Adipose tissue (tissue), 3 donors: Measurements from ENCODE around the gene GPR108. TPM values are rescaled to one million over a fixed set of nuclear protein-coding genes. Genes with fewer than 3 reads are reported as not detected.

ENCODE experiments used
- H3K27ac ChIP-seq: one replicate; pipeline ENCODE4 v1.5.1; 2013; ENCODE audit warnings: low read depth, low read length
- WGBS, 3 donors: extraction: QIAGEN DNeasy Blood & Tissue Kit; methylation state at CpG; one replicate each; pipeline ENCODE4 v1.1.7; 2013; 5-methylcytosine and 5-hydroxymethylcytosine counted together
- polyA plus RNA-seq, 3 donors: library from polyadenylated mRNA; stranded (reverse); fragments of 200-250 nt; gene quantifications; one replicate each; pipeline ENCODE4 v1.2.3, GENCODE V29; 2013
- donor health status: healthy with polysubstance abuse.
- donor health status: Bipolar disorder and iron deficiency.
- donor health status: healthy.

Gene GPR108
- polyA plus RNA-seq, 3 donors: 52.4 to 76.6 (median 66.4) TPM

DNA sequence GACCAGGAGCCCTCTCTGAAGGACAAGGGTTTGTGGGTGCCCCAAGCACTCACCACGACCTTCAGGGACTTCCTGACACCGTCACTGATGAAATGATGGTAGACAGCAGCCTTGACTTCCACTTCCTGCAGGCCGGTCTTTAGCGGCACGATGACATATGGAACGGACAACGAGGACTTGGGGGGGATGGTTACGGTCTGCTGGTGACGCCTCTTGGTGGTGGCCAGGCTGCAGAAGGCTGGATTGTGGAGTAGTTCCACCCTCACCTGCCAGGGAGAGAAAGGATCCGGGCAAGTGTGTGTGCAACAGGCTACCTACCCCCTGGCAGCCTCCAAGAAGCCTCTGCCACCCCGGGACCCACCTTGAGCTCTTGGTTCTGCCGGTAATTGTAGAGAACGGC lies 40.1 kb downstream of the GPR108 start:
- WGBS, 3 donors: 55 to 82% (median 57%) methylated on average over 13 of the region's 13 CpGs
- H3K27ac ChIP-seq: no peak overlapping the region

DNA sequence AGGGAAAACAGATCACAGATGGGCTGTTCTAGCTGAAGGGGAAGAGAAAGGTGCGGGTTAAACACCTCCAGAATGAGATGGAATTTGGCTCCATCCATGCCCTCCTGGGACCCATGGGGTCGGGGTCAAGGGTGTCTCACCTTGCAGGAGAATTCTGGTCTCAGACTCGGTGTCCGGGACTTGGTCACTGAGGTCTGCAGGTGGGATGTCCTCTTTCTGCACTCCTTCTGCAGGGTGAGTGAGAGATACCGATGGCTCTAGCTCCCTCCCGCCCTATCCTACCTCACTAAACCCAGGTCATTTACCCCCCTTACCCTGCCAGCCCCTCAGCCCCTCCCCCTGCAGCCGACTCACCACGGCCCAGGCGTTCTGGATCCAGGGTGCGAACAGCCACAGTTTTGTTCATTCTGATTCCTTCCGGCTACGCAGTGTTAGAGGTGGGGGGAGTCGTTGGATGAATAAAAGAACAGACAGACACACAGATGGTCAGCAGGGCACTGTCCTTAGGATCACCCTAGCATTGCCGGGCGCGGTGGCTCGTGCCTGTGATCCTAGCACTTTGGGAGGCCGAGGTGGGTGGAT lies 41.0 kb downstream of the GPR108 start:
- 76 to 79% (median 77%) methylated on average over 17 to 18 of the region's 18 CpGs for WGBS, 3 donors

DNA sequence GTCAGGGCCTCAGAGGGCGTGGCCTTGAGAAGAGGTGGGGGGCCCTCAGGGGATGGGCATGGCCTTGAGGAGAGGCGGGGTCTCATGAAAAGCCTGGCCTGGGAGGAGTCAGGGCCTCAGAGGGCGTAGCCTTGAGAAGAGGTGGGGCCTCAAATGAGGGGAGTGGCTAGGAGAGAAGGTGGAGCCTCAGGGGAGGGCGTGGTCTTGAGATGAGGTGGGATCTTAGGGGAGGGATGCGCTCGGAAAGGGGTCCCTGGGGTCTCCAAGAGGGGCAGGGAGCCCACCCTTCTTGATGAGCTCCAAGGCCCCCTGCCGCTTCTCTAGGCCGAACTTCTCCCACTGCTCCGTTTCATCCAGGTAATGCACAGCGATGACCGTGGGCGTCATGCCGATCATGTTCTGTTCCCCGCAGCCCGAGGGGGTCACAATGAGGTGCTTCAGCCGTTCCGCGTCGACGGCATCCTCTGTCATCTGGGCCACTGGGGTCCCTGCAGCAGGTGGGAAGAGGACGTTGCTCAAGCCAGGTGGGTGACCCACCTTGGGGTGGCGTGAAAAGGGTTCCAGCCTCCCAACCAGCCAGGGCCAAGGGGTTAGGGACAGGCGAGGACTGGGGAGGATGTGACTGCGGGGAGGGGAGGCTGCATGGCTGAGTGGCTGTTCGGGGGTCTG lies 43.1 kb downstream of the GPR108 start:
- H3K27ac ChIP-seq: no peak overlapping the region
- WGBS, 3 donors: 95 to 96% (median 95%) methylated on average over 22 to 24 of the region's 25 CpGs

More for the DNA sequence above, 41.0 kb downstream of the GPR108 start:
- H3K27ac ChIP-seq: no peak overlapping the region

DNA sequence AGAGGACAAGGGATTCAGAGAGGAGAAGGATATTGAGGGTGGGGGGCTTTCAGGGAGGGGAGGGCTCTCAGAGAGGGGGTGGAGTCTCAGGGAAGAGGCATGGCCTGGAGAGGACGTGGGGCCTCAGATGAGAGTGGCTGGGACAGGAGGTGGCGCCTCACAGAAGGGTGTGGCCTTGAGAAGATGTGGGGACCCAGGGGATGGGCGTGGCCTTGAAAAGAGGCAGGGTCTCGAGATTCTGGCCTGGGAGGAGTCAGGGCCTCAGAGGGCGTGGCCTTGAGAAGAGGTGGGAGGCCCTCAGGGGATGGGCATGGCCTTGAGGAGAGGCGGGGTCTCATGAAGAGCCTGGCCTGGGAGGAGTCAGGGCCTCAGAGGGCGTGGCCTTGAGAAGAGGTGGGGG lies 43.7 kb downstream of the GPR108 start:
- WGBS, 3 donors: 71 to 80% (median 76%) methylated on average over 5 to 7 of the region's 7 CpGs
- H3K27ac ChIP-seq: no peak overlapping the region

DNA sequence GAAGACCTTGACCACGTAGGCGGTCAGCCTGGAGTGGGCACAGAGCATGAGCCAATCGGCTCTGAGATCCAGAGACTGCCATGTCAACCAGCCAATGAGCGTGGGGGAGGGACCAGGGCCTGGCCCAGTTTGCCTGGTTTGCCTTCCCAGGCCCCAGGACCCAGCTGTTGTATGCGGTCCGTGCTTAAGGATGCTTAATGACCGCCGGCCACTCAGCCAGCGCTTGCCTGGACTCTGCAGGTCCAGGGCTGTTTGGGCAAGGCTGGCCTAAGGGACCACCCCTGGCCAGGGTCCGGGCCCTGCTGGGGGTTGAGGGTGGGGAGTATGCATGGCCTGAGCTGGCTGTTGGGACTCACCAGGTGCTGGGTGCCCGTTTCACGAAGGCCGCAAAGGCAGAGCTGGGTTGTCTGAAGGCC lies 44.3 kb downstream of the GPR108 start:
- H3K27ac ChIP-seq: no peak overlapping the region
- WGBS, 3 donors: 88 to 92% (median 88%) methylated on average over 13 of the region's 13 CpGs

DNA sequence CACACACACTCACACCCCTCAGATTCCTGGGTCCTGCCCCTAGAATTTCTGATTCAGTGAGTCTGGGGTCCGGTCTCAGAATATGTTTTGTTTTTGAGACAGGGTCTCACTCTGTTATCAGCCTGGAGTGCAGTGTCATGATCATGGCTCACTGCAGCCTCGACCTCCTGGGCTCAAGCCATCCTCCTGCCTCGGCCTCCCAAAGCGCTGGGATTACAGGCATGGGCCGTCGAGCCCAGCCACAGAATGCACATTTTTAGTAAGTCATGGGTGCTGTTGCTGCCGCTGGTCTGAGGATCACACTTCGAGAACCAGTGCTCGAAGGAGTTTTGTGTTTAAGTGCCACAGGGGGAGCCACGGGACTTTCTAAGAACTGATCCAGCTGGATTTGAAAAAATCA lies 45.4 kb downstream of the GPR108 start:
- 83 to 87% (median 87%) methylated on average over 10 of the region's 10 CpGs for WGBS, 3 donors
- H3K27ac ChIP-seq: no peak overlapping the region

DNA sequence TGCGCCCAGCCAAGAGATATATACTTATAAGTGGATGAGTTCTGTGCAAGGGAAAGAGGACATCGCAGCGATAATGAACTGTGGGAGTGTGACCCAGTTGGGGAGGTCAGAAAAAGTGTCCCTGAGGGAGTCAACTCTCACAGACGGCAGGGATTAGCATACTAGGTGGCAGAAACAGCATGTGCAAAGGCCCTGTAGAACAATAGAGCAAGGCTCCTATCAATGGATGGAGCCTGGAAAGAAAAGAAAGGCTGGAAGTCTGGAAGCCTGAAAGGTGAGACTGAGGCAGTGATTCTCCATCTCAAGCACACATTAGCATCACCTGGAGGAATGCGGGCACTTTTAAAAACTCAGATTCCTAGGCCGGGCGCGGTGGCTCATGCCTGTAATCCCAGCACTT lies 46.0 kb downstream of the GPR108 start:
- H3K27ac ChIP-seq: no peak overlapping the region
- 85 to 93% (median 90%) methylated on average over 8 of the region's 8 CpGs for WGBS, 3 donors

DNA sequence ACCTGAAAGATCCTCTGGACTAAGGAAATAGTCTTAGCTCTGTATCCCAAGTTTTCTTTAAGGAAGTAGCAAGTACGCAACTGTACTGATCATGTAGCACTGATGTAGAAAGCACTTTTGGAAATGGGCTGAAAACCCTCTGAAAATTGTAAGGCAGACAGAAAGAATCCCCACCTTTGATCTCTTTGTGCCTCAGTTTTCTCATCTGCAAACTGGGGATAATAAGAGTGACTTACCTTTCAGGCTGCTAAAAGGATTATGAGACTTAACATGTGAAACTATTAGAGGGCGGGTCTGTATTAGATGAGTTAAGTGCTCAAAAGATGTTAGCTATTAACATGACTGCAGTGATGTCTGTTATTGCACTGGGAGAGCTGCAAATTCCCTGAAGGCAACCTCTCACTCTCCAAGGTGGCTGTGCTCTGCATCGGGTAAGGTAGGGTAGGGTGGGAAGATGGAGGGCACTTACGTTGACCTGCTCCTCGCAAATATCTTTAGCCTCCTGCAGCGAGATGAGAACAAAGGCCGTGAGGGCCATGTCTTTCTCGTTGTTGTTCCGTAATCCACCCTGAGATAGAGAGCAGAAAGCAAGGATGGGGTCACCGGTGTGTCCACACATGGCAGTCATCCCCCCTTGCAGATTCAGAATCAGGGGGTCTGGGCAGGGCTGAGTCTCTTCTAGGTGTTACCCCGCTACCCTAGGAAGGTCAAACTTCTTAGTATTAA lies 47.1 kb downstream of the GPR108 start:
- 82 to 88% (median 87%) methylated on average over 11 of the region's 11 CpGs for WGBS, 3 donors
- H3K27ac ChIP-seq: no peak overlapping the region

DNA sequence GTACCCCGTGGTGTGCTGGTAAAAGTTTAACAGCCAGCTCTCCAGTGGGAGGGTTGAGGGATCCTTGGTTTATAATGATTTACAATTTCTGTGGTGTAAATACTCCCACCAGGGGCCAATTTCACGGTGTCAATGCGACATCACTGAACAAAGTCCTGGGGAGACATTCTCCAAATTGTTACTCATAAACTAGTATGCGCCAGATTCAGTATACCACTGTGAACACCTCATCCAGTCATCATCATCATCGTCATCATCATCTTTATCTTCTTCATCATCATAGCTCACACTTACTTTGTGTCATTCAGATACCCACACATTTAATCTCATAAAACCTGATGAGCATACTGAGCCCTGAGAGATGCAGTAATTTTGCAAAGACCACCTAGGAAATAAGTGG lies 50.3 kb downstream of the GPR108 start:
- no peak overlapping the region for H3K27ac ChIP-seq
- 56 to 84% (median 79%) methylated on average over 5 of the region's 5 CpGs for WGBS, 3 donors

DNA sequence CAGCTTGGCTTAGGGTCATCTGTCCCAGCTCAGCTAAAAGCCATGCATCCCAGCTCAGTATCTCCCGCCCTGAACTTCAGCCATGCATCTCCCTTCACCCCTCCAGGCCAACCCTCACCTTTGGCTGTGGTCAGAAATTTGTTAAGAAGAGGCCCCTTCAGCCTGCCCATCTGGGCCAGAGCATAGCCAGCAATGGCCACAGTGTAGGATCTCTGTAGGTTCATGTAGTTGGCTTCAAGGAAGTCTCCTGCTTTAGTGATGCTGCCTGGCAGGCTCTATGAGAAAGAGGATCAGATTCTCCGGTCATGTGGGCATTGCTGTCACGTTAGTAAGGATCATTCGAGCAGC lies 50.8 kb downstream of the GPR108 start:
- no peak overlapping the region for H3K27ac ChIP-seq
- WGBS, 3 donors: 76 to 86% (median 83%) methylated on average over 4 of the region's 4 CpGs

DNA sequence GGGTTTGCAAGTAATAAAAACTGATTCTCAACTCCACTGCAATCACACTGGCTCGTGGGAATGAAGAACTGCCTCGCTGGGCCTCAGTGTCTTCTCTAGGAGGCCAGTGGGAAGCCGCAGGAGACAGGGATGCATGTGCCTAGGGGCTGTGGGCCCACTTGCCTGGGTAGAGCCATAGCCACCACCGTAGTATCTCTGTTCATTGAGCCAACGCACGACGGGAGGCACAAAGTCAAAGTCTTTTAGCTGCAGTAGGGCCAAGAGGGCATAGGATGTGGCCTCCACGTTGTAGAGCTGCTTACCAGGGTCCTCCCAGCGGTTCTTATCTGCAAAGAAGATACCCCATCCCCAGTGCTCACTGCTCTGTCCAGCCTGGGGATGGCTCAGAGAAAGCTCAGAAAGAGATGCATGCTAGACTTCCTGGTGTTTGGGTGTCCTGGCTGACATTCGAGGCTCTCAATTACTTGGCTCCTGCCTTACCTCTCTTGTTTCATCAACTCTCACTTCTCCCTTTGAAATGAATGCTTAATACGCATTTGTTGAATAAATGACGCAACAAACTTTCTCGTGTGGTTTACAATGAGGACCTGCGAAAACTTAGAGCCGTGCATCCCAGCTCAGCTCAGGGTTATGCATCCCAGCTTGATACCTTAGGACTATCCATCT lies 51.3 kb downstream of the GPR108 start:
- WGBS, 3 donors: 83 to 87% (median 84%) methylated on average over 15 of the region's 15 CpGs
- H3K27ac ChIP-seq: no peak overlapping the region

DNA sequence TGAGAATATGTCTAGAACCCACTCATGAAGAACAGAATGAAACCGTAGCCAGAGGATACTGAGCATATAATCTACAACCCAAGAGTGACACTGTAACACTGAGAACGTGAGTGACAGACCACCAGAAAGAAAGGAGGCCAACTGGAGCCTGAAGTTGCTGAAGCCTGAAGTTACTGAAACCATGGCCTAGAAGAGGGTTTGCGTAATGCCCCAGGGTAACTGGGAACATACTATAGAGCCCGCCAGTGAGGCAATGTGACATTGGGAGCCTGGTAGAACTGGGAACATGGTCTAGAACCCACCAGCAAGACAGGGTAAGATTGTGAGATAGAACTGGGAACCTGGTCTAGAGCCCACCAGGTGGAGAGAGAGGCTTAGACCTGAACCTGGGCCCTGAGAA lies 51.9 kb downstream of the GPR108 start:
- 79 to 88% (median 86%) methylated on average over 4 of the region's 4 CpGs for WGBS, 3 donors

DNA sequence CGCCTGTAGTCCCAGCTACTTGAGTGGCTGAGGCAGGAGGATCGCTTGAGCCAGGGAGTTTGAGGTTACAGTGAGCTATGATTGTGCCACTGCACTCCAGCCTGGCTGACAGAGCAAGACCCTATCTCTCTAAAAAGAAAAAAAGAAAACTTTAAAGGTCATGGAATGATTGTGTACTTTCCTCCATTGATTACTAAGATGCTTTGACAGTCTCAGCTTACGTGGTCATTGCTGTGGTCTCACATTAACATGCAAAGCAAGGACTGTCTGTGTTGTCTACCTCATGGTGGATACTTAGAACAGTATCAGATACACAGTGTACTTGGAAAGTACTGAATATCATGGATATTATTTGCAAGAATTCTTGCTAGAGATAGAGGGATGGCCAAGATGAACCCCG lies 53.4 kb downstream of the GPR108 start:
- 94 to 96% (median 95%) methylated on average over 4 of the region's 4 CpGs for WGBS, 3 donors
- H3K27ac ChIP-seq: no peak overlapping the region

More for the DNA sequence above, 51.9 kb downstream of the GPR108 start:
- no peak overlapping the region for H3K27ac ChIP-seq

DNA sequence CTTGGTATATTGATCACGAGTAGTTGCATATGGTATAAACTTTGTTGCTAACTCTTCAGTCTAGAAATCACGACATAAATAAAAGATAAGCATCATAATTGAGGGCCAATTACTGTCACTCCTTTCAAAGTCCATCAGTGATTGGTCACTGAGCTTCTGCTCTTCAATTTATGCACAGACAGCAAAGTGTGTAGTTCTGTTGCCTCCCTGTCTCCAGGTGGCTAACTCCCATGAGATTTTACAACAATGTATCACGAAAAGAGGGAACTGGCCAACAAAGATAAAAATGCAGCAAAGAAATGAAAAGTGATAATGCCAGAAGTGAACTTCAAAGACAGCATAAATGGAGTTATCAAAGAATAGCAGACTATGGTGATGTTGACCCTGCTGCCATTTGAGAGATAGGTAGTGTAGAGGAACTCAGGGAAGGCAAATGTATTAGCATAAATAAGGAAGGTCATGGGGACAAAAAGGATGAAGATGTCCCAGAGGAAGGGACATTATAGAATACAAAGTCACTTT lies 54.7 kb downstream of the GPR108 start:
- no peak overlapping the region for H3K27ac ChIP-seq
- WGBS, 3 donors: 66 to 72% (median 68%) methylated on average over 3 of the region's 3 CpGs

DNA sequence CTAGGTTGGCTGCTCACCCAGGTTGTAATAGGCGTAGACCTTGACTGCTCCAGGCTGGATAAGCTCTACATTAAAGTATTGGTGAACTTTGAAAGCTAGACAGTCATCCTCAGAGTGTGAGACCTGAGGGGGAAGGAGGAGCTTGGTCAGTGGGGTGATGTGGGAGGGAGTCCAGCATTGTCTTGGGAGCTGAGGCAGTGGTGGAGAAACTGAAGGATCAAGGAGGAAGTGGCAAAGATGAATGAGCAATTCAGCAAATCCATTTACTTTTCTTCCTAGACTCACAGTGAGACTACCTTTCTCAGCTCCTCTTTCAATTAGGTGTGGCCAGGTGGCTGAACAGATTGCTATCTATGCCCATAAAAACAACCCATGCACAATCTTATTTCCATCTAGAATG lies 57.2 kb downstream of the GPR108 start:
- H3K27ac ChIP-seq: no peak overlapping the region
- 93 to 100% (median 97%) methylated on average over 1 of the region's 1 CpG for WGBS, 3 donors
